Psoas muscle (tissue), 8 donors: ENCODE data around the gene PDZK1IP1. TPM values are rescaled to one million over a fixed set of nuclear protein-coding genes. Genes with fewer than 3 reads are reported as not detected.

Experiments
- ATAC-seq, 4 donors: fragments of 200-7000 bp; cut with Tn5 transposase; one replicate each; pipeline ENCODE4 v1.9.1; 2020; ENCODE audit warnings: moderate library complexity in 3 of 4, mild to moderate bottlenecking in 2 of 4
- DNase-seq, 2 donors: peaks; one replicate each; pipeline ENCODE4 v3.0.0-alpha.2; 2020
- H3K27ac ChIP-seq: fragments of 200-600 bp; one replicate; pipeline ENCODE4 v1.8.0; 2022
- H3K27me3 ChIP-seq, 3 donors: fragments of 200-600 bp in 1 of 3; one replicate each; pipeline versions ENCODE4 v1.6.1 to v1.8.0; 2013 to 2022; ENCODE audit warnings: low read length in 2 of 3, mild to moderate bottlenecking in 2 of 3, moderate library complexity in 1 of 3; ENCODE audit not compliant: insufficient read depth in 3 of 3
- H3K36me3 ChIP-seq, 2 donors: fragments of 200-600 bp in 1 of 2; one replicate each; pipeline versions ENCODE4 v1.6.1 to v1.8.0; 2013 to 2022; ENCODE audit warnings: low read depth in 1 of 2, mild to moderate bottlenecking in 1 of 2, moderate library complexity in 1 of 2; ENCODE audit not compliant: insufficient read depth in 1 of 2
- H3K4me1 ChIP-seq: fragments of 200-600 bp; one replicate; pipeline ENCODE4 v1.8.0; 2022
- H3K4me3 ChIP-seq: fragments of 200-600 bp; one replicate; pipeline ENCODE4 v1.8.0; 2022; ENCODE audit warnings: mild to moderate bottlenecking
- H3K9me3 ChIP-seq: fragments of 200-600 bp; one replicate; pipeline ENCODE4 v1.8.0; 2022
- CTCF ChIP-seq: fragments of 200-600 bp; IDR thresholded peaks from one replicate; pipeline ENCODE4 v1.8.0; 2022; ENCODE audit warnings: antibody characterized with exemption
- WGBS, 3 donors: extraction: QIAGEN DNeasy Blood & Tissue Kit; methylation state at CpG; one replicate each; pipeline versions ENCODE4 v1.1.6 to v1.1.7; 2013; 5-methylcytosine and 5-hydroxymethylcytosine counted together
- intact Hi-C, 2 donors: fragments of 100-400 bp; cut with DNase I; formaldehyde crosslinking; loops; one replicate each; pipeline versions ENCODE4 v1.11.0 to v1.14.2; 2022
- polyA plus RNA-seq, 3 donors: library from polyadenylated mRNA; stranded (reverse); fragments of 200-250 nt; gene quantifications; one replicate each; pipeline ENCODE4 v1.2.3, GENCODE V29; 2013
- total RNA-seq, 4 donors: library from RNA; stranded (reverse); fragmentation: NEBNext Ultra II Directional in 2 of 4; extraction: Animal tissue kit (Norgen Biotek cat#: 25700) in 2 of 4; gene quantifications; one replicate each; pipeline versions ENCODE4 v1.2.1 to v1.2.4, GENCODE V29; 2021 to 2023
- donor health status: healthy with polysubstance abuse.
- donor health status: DM: no; HTN: no; CAD: no; lungs with moderate emphysema.
- donor health status: Bipolar disorder and iron deficiency.
- donor health status: healthy.
- donor health status: DM: yes; HTN: yes; CAD: no.
- donor health status: DM: no; HTN: no; CAD: no.
- donor health status: DM: no; HTN: no; CAD: no.
- donor health status: DM: yes; HTN: yes; CAD: no.

PDZK1IP1 gene
- total and polyA plus RNA-seq, 7 donors: 0.11 to 1.4 (median 0.39) TPM; not detected in 1

- TF ChIP-seq CTCF: peak; percentile 88
- Histone ChIP-seq H3K27me3 (peaks cover 0 to 17% (median 2%) of the 10 kb centered on the region in 3 donors), H3K36me3 (no peaks in the 10 kb centered on the region), H3K4me3 (no peak overlapping the region), H3K27ac (no peak overlapping the region), H3K9me3 (no peaks in the 10 kb centered on the region), H3K4me1 (peaks cover 6% of the 10 kb centered on the region)
- DNase-seq (no peak), ATAC-seq (peak; percentile 52 to 68 (median 58))
- WGBS, 3 donors: 10 to 14% (median 12%) methylated on average over 11 of the region's 11 CpGs
- intact Hi-C loops: no loop called here
Observed at GRCh38 chr1:47175227-47175934, 14.5 kb downstream of the PDZK1IP1 start.

- ATAC-seq (no peak), DNase-seq (no peak)
- intact Hi-C loops: no loop called here
- H3K4me3 ChIP-seq: no peak overlapping the region
- no peak overlapping the region for H3K27ac ChIP-seq
- H3K36me3 ChIP-seq: no peaks in the 10 kb centered on the region
- TF ChIP-seq CTCF: no peak
- H3K4me1 ChIP-seq: peaks cover 5% of the 10 kb centered on the region
- H3K9me3 ChIP-seq: no peaks in the 10 kb centered on the region
- H3K27me3 ChIP-seq: peaks cover 0 to 17% (median 2%) of the 10 kb centered on the region in 3 donors
Observed at GRCh38 chr1:47174656-47175020, 15.2 kb downstream of the PDZK1IP1 start.

GRCh38 chr1:47172782-47173181, 17.1 kb downstream of the PDZK1IP1 start:
- H3K27me3 ChIP-seq: peaks cover 0 to 17% (median 2%) of the 10 kb centered on the region in 3 donors
- no peak overlapping the region for H3K27ac ChIP-seq
- H3K36me3 ChIP-seq: no peaks in the 10 kb centered on the region
- TF ChIP-seq CTCF: no peak
- no peak overlapping the region for H3K4me3 ChIP-seq
- no peaks in the 10 kb centered on the region for H3K9me3 ChIP-seq
- intact Hi-C loops: no loop called here
- H3K4me1 ChIP-seq: no peaks in the 10 kb centered on the region
- WGBS, 3 donors: 79 to 88% (median 86%) methylated on average over 5 of the region's 5 CpGs
- no peak for DNase-seq
- no peak for ATAC-seq

GRCh38 chr1:47164552-47164951, 25.3 kb downstream of the PDZK1IP1 start:
- no peak for ATAC-seq
- H3K9me3 ChIP-seq: no peaks in the 10 kb centered on the region
- no peaks in the 10 kb centered on the region for H3K36me3 ChIP-seq
- H3K4me1 ChIP-seq: no peaks in the 10 kb centered on the region
- no peak for TF ChIP-seq CTCF
- intact Hi-C loops: no loop called here
- H3K27me3 ChIP-seq: peaks cover 0 to 4% (median 0%) of the 10 kb centered on the region in 3 donors
- no peak for DNase-seq
- no peak overlapping the region for H3K27ac ChIP-seq
- H3K4me3 ChIP-seq: no peak overlapping the region
